Measurements from ENCODE around the gene C7orf33.

The C7orf33 gene

DNA sequence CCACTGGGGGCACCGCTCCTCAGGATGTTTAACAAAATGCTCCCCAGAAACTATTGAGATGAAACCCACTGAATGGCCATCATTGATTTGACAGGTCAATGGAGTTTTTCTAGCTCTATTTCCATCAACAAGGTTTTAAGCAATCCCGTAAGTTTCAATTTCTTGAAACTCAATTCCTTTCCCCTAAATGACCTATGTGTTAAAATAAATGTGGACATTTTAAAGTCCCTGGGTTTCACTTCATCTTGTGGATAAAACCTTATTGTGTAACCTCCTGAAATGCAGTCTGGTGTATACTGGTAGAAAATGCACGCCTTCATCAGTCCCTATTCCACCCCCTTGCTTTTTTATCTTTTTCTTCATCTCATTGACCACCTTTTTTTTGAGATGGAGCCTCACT lies 8.9 kb upstream of the C7orf33 start:
- no peak for DNase-seq (ENCODE audit: extremely low read depth, insufficient read length)
- Histone ChIP-seq H3K36me3 (ENCODE audit: control insufficient read depth, insufficient read depth, low read length) (no peaks in the 10 kb centered on the region), H3K27me3 (replicated peaks; ENCODE audit: control insufficient read depth, insufficient read depth, low read length) (no peaks in the 10 kb centered on the region; the same call in none of the 2 replicates), H3K4me3 (replicated peaks; ENCODE audit: low read depth, low read length) (no peak overlapping the region)
- no peak for TF ChIP-seq CTCF (IDR thresholded peaks at IDR 0.05; ENCODE audit: insufficient read depth, low read length, poor library complexity, severe bottlenecking)

DNA sequence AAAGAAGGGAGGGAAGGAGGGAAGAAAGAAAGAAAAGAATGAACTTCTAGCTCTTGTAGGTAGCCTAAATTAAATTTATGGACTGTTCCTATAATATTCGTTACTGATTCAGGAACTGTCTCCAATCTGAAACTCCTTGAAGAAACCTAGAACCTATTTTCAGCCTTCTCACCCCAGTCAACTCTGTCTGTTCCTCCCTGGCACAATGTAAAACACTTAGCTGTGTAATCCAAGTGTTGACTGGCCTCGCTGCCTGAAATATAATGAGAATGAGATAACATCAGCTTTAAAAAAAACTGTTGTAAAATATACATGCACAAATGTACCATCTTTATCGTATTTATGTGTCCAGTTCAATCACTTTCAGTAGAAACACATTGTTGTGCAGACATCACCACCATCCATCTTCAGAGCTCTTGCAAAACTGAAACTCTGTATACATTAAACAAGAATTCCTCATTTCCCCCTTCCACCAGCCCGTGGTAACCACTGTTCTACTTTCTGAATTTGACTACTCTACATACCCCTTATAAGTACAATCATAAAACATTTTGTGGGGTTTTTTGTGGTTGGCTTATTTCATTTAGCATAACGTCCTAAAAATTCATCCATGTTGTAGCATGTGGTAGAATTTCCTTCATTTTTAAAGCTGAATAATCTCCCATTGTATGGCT lies 6.3 kb upstream of the C7orf33 start:
- Histone ChIP-seq H3K27me3 (replicated peaks; ENCODE audit: control insufficient read depth, insufficient read depth, low read length) (no peaks in the 10 kb centered on the region; the same call in 1 of the 2 replicates), H3K4me3 (replicated peaks; ENCODE audit: low read depth, low read length) (no peak overlapping the region), H3K36me3 (ENCODE audit: control insufficient read depth, insufficient read depth, low read length) (no peaks in the 10 kb centered on the region)
- peak; percentile 54 for DNase-seq (ENCODE audit: extremely low read depth, insufficient read length)
- TF ChIP-seq CTCF (IDR thresholded peaks at IDR 0.05; ENCODE audit: insufficient read depth, low read length, poor library complexity, severe bottlenecking), result no peak

DNA sequence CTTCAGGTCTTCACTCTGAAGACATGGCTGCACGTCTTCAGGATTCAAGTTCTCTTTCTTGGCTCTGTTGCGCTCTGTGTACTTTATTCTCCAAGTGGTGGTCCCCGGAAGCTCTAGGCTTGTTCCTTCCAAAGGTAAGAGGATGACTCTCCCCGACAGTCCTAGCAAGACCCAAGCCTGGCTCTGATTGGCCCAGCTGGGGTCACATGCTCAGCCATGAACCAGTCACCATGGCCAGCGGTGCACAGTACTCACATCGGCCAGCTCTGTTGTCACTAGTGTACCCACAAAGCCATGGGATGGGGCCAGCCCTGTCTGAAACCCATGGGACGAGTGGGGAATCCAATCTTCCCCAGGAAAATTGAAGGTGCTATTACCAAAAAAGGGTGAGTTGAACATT lies 5.2 kb upstream of the C7orf33 start:
- DNase-seq (ENCODE audit: extremely low read depth, insufficient read length), result no peak
- H3K36me3 ChIP-seq (ENCODE audit: control insufficient read depth, insufficient read depth, low read length), result no peaks in the 10 kb centered on the region
- no peak overlapping the region for H3K4me3 ChIP-seq (replicated peaks; ENCODE audit: low read depth, low read length)
- no peak for TF ChIP-seq CTCF (IDR thresholded peaks at IDR 0.05; ENCODE audit: insufficient read depth, low read length, poor library complexity, severe bottlenecking)
- H3K27me3 ChIP-seq (replicated peaks; ENCODE audit: control insufficient read depth, insufficient read depth, low read length), result no peaks in the 10 kb centered on the region; the same call in 1 of the 2 replicates

GRCh38 chr7:148587076-148587475 lies 3.5 kb upstream of the C7orf33 start:
- Histone ChIP-seq H3K4me3 (replicated peaks; ENCODE audit: low read depth, low read length) (no peak overlapping the region), H3K27me3 (replicated peaks; ENCODE audit: control insufficient read depth, insufficient read depth, low read length) (no peaks in the 10 kb centered on the region; the same call in 1 of the 2 replicates), H3K36me3 (ENCODE audit: control insufficient read depth, insufficient read depth, low read length) (no peaks in the 10 kb centered on the region)
- TF ChIP-seq CTCF (IDR thresholded peaks at IDR 0.05; ENCODE audit: insufficient read depth, low read length, poor library complexity, severe bottlenecking), result no peak
- DNase-seq (ENCODE audit: extremely low read depth, insufficient read length), result no peak

GRCh38 chr7:148588168-148588567 lies 2.4 kb upstream of the C7orf33 start:
- H3K36me3 ChIP-seq (ENCODE audit: control insufficient read depth, insufficient read depth, low read length), result no peaks in the 10 kb centered on the region
- no peak for TF ChIP-seq CTCF (IDR thresholded peaks at IDR 0.05; ENCODE audit: insufficient read depth, low read length, poor library complexity, severe bottlenecking)
- DNase-seq (ENCODE audit: extremely low read depth, insufficient read length), result no peak
- no peak overlapping the region for H3K4me3 ChIP-seq (replicated peaks; ENCODE audit: low read depth, low read length)
- no peaks in the 10 kb centered on the region; the same call in 1 of the 2 replicates for H3K27me3 ChIP-seq (replicated peaks; ENCODE audit: control insufficient read depth, insufficient read depth, low read length)

Measured in GM06990 (cell line).